A549 (cell line): ENCODE measurements around the gene PMIS2. TPM values are rescaled to one million over a fixed set of nuclear protein-coding genes. Genes with fewer than 3 reads are reported as not detected.
A peak's percentile ranks its signal among the peaks of the same experiment; 100 is the strongest.

ENCODE experiments used
- ATAC-seq, 2 experiments: fragments of 200-7000 bp in 1 of 2; fragments of >200 bp in 1 of 2; cut with Nextera tagmentation in 1 of 2; cut with Tn5 transposase in 1 of 2; 3 replicates each; pipeline versions ENCODE4 v1.8.0 to v1.9.1; 2018 to 2020; ENCODE audit warnings: mild to moderate bottlenecking in 1 of 2, moderate library complexity in 1 of 2
- CTCF ChIA-PET: fragments of 300-600 bp; sonication (Branson Sonifier 250); formaldehyde crosslinking; extraction: SDS; loops from one replicate; lab custom pipeline; 2021; ENCODE audit warnings: antibody characterized with exemption, inconsistent platforms; lab: Yijun Ruan, JAX
- POLR2A ChIA-PET: fragments of 350-600 bp; formaldehyde crosslinking; extraction: SDS; loops from one replicate; lab custom pipeline; 2021; ENCODE audit warnings: antibody characterized with exemption, inconsistent platforms; lab: Yijun Ruan, JAX
- DNase-seq, 2 experiments: peaks; one replicate each; pipeline versions ENCODE4 v3.0.0 to v3.0.0-alpha.2; 2011 to 2016; ENCODE audit warnings: low read depth in 1 of 2, low spot score in 1 of 2
- FAIRE-seq: peaks from 2 replicates; lab custom pipeline; 2011; peaks lifted over from hg19 to GRCh38; lab: Jason Lieb, UNC
- H3K27ac ChIP-seq, 2 experiments: fragments of >200 bp; sonication (Bioruptor Twin); formaldehyde crosslinking; 3 replicates each; pipeline ENCODE4 v1.5.1; 2016 to 2017
- H3K4me1 ChIP-seq: fragments of >200 bp; sonication (Bioruptor Twin); formaldehyde crosslinking; 3 replicates; pipeline ENCODE4 v1.6.1; 2016
- H3K4me2 ChIP-seq: fragments of >200 bp; sonication (Bioruptor Twin); formaldehyde crosslinking; 3 replicates; pipeline ENCODE4 v1.6.1; 2016
- H3K4me3 ChIP-seq: fragments of >200 bp; sonication (Bioruptor Twin); formaldehyde crosslinking; 3 replicates; pipeline ENCODE4 v1.5.1; 2016
- H3K9me3 ChIP-seq: fragments of >200 bp; sonication (Bioruptor Twin); formaldehyde crosslinking; 3 replicates; pipeline ENCODE4 v1.6.1; 2016
- CBX2 ChIP-seq: fragments of 200-600 bp; sonication (generic); IDR thresholded peaks from 2 replicates; pipeline ENCODE4 v1.6.1; 2016; ENCODE audit warnings: low read depth, mild to moderate bottlenecking, borderline replicate concordance
- CHD2 ChIP-seq: fragments of 150-350 bp; IDR thresholded peaks from 2 replicates; pipeline ENCODE4 v1.6.1; 2014; ENCODE audit warnings: low read length; ENCODE audit not compliant: partially characterized antibody
- ESRRA ChIP-seq: fragments of 150-350 bp; IDR thresholded peaks from 2 replicates; pipeline ENCODE4 v1.6.1; 2014; ENCODE audit warnings: mild to moderate bottlenecking, low read length, borderline replicate concordance
- FOSB ChIP-seq: fragments of 250-450 bp; sonication (Bioruptor Pico); IDR thresholded peaks from 2 replicates; pipeline ENCODE4 v1.5.0; 2020; ENCODE audit warnings: mild to moderate bottlenecking, moderate library complexity
- FOSL2 ChIP-seq, 2 experiments: fragments of 450-650 bp in 1 of 2; fragments of >200 bp in 1 of 2; sonication (Bioruptor Twin) in 1 of 2; formaldehyde crosslinking; IDR thresholded peaks; 2 replicates each; pipeline versions ENCODE4 v1.5.0 to v1.6.1; 2016 to 2020; ENCODE audit warnings: mild to moderate bottlenecking in 1 of 2, moderate library complexity in 1 of 2
- HES2 ChIP-seq: fragments of >200 bp; sonication (Bioruptor Twin); formaldehyde crosslinking; IDR thresholded peaks from 2 replicates; pipeline ENCODE4 v1.6.1; 2016
- HOXA7 ChIP-seq: fragments of 250-450 bp; sonication (Bioruptor Pico); IDR thresholded peaks from 2 replicates; pipeline ENCODE4 v1.5.0; 2020; ENCODE audit warnings: mild to moderate bottlenecking, moderate library complexity
- HOXB5 ChIP-seq: fragments of 250-450 bp; sonication (Bioruptor Pico); IDR thresholded peaks from 2 replicates; pipeline ENCODE4 v1.5.0; 2020; ENCODE audit warnings: mild to moderate bottlenecking, moderate library complexity
- NFE2L2 ChIP-seq: fragments of 150-350 bp; conservative IDR thresholded peaks from 2 replicates; pipeline ENCODE4 v1.6.1; 2014; ENCODE audit warnings: low read length
- PBX3 ChIP-seq: IDR thresholded peaks from 2 replicates; pipeline ENCODE4 v1.6.1; 2012
- PHF8 ChIP-seq: fragments of 200-600 bp; sonication (generic); IDR thresholded peaks from 2 replicates; pipeline ENCODE4 v1.6.1; 2016; ENCODE audit warnings: low read depth, mild to moderate bottlenecking, antibody characterized with exemption, moderate library complexity, borderline replicate concordance
- REST ChIP-seq: fragments of 200-600 bp; sonication (generic); IDR thresholded peaks from 2 replicates; pipeline ENCODE4 v1.6.1; 2016; ENCODE audit warnings: antibody characterized with exemption, mild to moderate bottlenecking, moderate library complexity
- ZFP36 ChIP-seq: fragments of 450-650 bp; IDR thresholded peaks from 2 replicates; pipeline ENCODE4 v1.6.1; 2014; ENCODE audit warnings: borderline replicate concordance; ENCODE audit not compliant: partially characterized antibody
- WGBS: methylation state at CpG from one replicate; pipeline ENCODE4 v1.1.6; 2017; ENCODE audit errors: missing lambda C conversion rate; 5-methylcytosine and 5-hydroxymethylcytosine counted together
- polyA plus RNA-seq, 4 experiments: library from polyadenylated mRNA; depleted of rRNA in 3 of 4; stranded (reverse); fragments of >200 nt; fragmentation: RNase III in 1 of 4; extraction: RNeasy Plus Mini Kit Qiagen cat#74134 plus additional on column Dnase treatment in 1 of 4; gene quantifications; 2 replicates in 3 of 4; 3 replicates in 1 of 4; pipeline ENCODE4 v1.2.3, GENCODE V29; 2011 to 2017

Gene PMIS2
- polyA plus RNA-seq, 2 of the 4 experiments (the other 2 are of a cell fraction), result not detected

GRCh38 chr19:35556846-35557538 lies 29.0 kb upstream of the PMIS2 start:
- no peak overlapping the region for H3K27ac ChIP-seq
- TF ChIP-seq ZFP36 (peak; percentile 5), ESRRA (no peak)
- no peak for FAIRE-seq
- no peak overlapping the region; the same call in 2 of the 3 replicates for H3K4me3 ChIP-seq
- WGBS, result 92% methylated on average over 16 of the region's 16 CpGs
- ChIA-PET POLR2A (interaction anchor here (0.6 to 1.8 kb wide), 7 partner anchors 9 to 217 kb away, joined by 3 to 7 read pairs (median 4); partner anchors contain the start of gene COX6B1), CTCF (interaction anchor here (0.5 to 6.9 kb wide), 41 partner anchors 8 to 513 kb away, joined by 3 to 80 read pairs (median 6); partner anchors contain the start of genes HAUS5 and PMIS2)
- no peaks in the 10 kb centered on the region for H3K9me3 ChIP-seq
- H3K4me2 ChIP-seq, result peak overlapping the region; percentile 83
- DNase-seq, result no peak
- ATAC-seq, result no peak
- 0 out of 3 replicates have a peak, but pooled peaks cover 6% of the 10 kb centered on the region for H3K4me1 ChIP-seq

- H3K4me1 ChIP-seq, result 0 out of 3 replicates have a peak, but pooled peaks cover 6% of the 10 kb centered on the region
- no peaks in the 10 kb centered on the region for H3K9me3 ChIP-seq
- peak overlapping the region; percentile 51 for H3K4me3 ChIP-seq
- ATAC-seq (peak; percentile 42 to 81), DNase-seq (peak; percentile 83 to 89), FAIRE-seq (no peak)
- 30% methylated on average over 40 of the region's 60 CpGs for WGBS
- peak overlapping the region in 1 of 2 experiments; percentile 62; a peak in 3 of 6 replicates for H3K27ac ChIP-seq
- peak overlapping the region; percentile 83 for H3K4me2 ChIP-seq
- ChIA-PET CTCF (interaction anchor here (0.7 to 6.9 kb wide), 18 partner anchors 10 to 262 kb away, joined by 3 to 80 read pairs (median 6); no protein-coding TSS in a partner anchor), POLR2A (interaction anchor here (0.6 to 1.8 kb wide), 8 partner anchors 10 to 216 kb away, joined by 3 to 7 read pairs (median 4); partner anchors contain the start of gene COX6B1)
- TF ChIP-seq FOSB (CRISPR knock-in tag) (no peak), FOSL2 (IDR thresholded peaks at IDR 0.05) (no peak), FOSL2 (CRISPR knock-in tag; IDR thresholded peaks at IDR 0.05) (no peak), HOXA7 (no peak), CHD2 (no peak)
Measured at GRCh38 chr19:35557539-35558399, 28.2 kb upstream of the PMIS2 start.

- FAIRE-seq, result peak; percentile 28
- ChIA-PET POLR2A (interaction anchor here (0.9 to 1.8 kb wide), 7 partner anchors 10 to 215 kb away, joined by 3 to 7 read pairs (median 5); partner anchors contain the start of gene COX6B1), CTCF (interaction anchor here (0.7 to 6.9 kb wide), 11 partner anchors 11 to 157 kb away, joined by 3 to 80 read pairs (median 5); no protein-coding TSS in a partner anchor)
- TF ChIP-seq HOXB5, result no peak
- no peak for TF ChIP-seq HES2
- TF ChIP-seq, all 56 proteins: peak for 0
- peak; percentile 0 to 12; a peak in 3 of 6 replicates for ATAC-seq
- Histone ChIP-seq H3K4me3 (peak overlapping the region; percentile 51), H3K27ac (no peak overlapping the region), H3K9me3 (no peaks in the 10 kb centered on the region), H3K4me1 (0 out of 3 replicates have a peak, but pooled peaks cover 6% of the 10 kb centered on the region), H3K4me2 (peak overlapping the region; percentile 83)
- 62% methylated on average over 49 of the region's 53 CpGs for WGBS
- DNase-seq, result no peak
Measured at GRCh38 chr19:35558400-35559280, 27.3 kb upstream of the PMIS2 start.

- no peak for ATAC-seq
- ChIA-PET CTCF (interaction anchor here (0.9 to 6.9 kb wide), 3 partner anchors 11 to 49 kb away, joined by 3 to 80 read pairs (median 4); no protein-coding TSS in a partner anchor), POLR2A (interaction anchor here (0.5 kb wide), 1 partner anchor 181 kb away, joined by 4 read pairs; no protein-coding TSS in a partner anchor)
- H3K4me3 ChIP-seq, result no peak overlapping the region
- TF ChIP-seq PBX3, result no peak
- TF ChIP-seq PHF8, result no peak
- no peak for TF ChIP-seq HES2
- TF ChIP-seq CBX2, result no peak
- TF ChIP-seq NFE2L2, result no peak
- peak; percentile 39; the same call in 1 of the 2 replicates for TF ChIP-seq REST
- TF ChIP-seq ZFP36, result no peak
- no peak overlapping the region for H3K4me2 ChIP-seq
- no peaks in the 10 kb centered on the region for H3K9me3 ChIP-seq
- WGBS, result 39% methylated on average over 11 of the region's 11 CpGs
- 0 out of 3 replicates have a peak, but pooled peaks cover 6% of the 10 kb centered on the region for H3K4me1 ChIP-seq
- no peak for FAIRE-seq
- H3K27ac ChIP-seq, result no peak overlapping the region
- no peak for DNase-seq
Measured at GRCh38 chr19:35559281-35559659, 26.7 kb upstream of the PMIS2 start.
